Fibroblast of skin of back (primary cell): ENCODE data around the gene TMEM203.

Source experiments
- DNase-seq: peaks from one replicate; pipeline ENCODE4 v3.0.0-alpha.2; 2013

TMEM203 gene

GRCh38 chr9:137178201-137178938, 27.1 kb downstream of the TMEM203 start:
- peak; percentile 30 for DNase-seq

- no peak for DNase-seq
Observed at GRCh38 chr9:137176302-137177182, 28.9 kb downstream of the TMEM203 start.

- DNase-seq = no peak
Observed at GRCh38 chr9:137175345-137175961, 30.0 kb downstream of the TMEM203 start.

- DNase-seq = no peak
Observed at GRCh38 chr9:137174722-137175293, 30.6 kb downstream of the TMEM203 start.

GRCh38 chr9:137173796-137174664, 31.4 kb downstream of the TMEM203 start:
- no peak for DNase-seq

- no peak for DNase-seq
Observed at GRCh38 chr9:137172901-137173795, 32.3 kb downstream of the TMEM203 start.

GRCh38 chr9:137171149-137171900, 34.1 kb downstream of the TMEM203 start:
- no peak for DNase-seq

GRCh38 chr9:137170486-137171148, 34.8 kb downstream of the TMEM203 start:
- DNase-seq = no peak

GRCh38 chr9:137169896-137170358, 35.5 kb downstream of the TMEM203 start, which contains the start of gene LRRC26:
TSS of gene LRRC26 (minus strand) at chr9:137170051. CDS start at chr9:137169943, 108 bp downstream.
- DNase-seq = no peak

GRCh38 chr9:137168904-137169856, 36.3 kb downstream of the TMEM203 start:
- DNase-seq = no peak

GRCh38 chr9:137168573-137168903, 36.9 kb downstream of the TMEM203 start:
- DNase-seq = no peak

- no peak for DNase-seq
Observed at GRCh38 chr9:137167747-137168572, 37.5 kb downstream of the TMEM203 start.

- no peak for DNase-seq
Observed at GRCh38 chr9:137167277-137167746, 38.1 kb downstream of the TMEM203 start.

GRCh38 chr9:137166380-137167229, 38.8 kb downstream of the TMEM203 start:
- DNase-seq = no peak

- DNase-seq = no peak
Observed at GRCh38 chr9:137165250-137165836, 40.1 kb downstream of the TMEM203 start.
